Ovary (tissue), 9 donors: ENCODE results near the gene ABI3BP. TPM values are rescaled to one million over a fixed set of nuclear protein-coding genes. Genes with fewer than 3 reads are reported as not detected.
A peak's percentile ranks its signal among the peaks of the same experiment; 100 is the strongest.

Experiments used
- DNase-seq, 5 donors: peaks; one replicate each; pipeline ENCODE4 v3.0.0-alpha.2; 2019 to 2020
- H3K27ac ChIP-seq, 2 donors: fragments of 200-600 bp; one replicate each; pipeline versions ENCODE4 v1.5.1 to v1.8.0; 2019 to 2022
- H3K27me3 ChIP-seq: fragments of 200-600 bp; one replicate; pipeline ENCODE4 v1.8.0; 2022
- H3K36me3 ChIP-seq: fragments of 200-600 bp; sonication (generic); one replicate; pipeline ENCODE4 v1.5.1; 2019
- H3K4me1 ChIP-seq: one replicate; pipeline ENCODE4 v1.8.1; 2013; ENCODE audit warnings: mild to moderate bottlenecking, moderate library complexity; ENCODE audit not compliant: insufficient read depth
- H3K4me3 ChIP-seq: fragments of 200-600 bp; sonication (generic); one replicate; pipeline ENCODE4 v1.5.1; 2017
- H3K9me3 ChIP-seq, 2 donors: fragments of 200-600 bp in 1 of 2; sonication (generic) in 1 of 2; one replicate each; pipeline versions ENCODE4 v1.5.1 to v1.8.1; 2013 to 2019; ENCODE audit warnings: mild to moderate bottlenecking in 1 of 2, moderate library complexity in 1 of 2
- EP300 ChIP-seq: sonication (generic); formaldehyde crosslinking; IDR thresholded peaks from one replicate; pipeline ENCODE4 v1.6.1; 2017; ENCODE audit warnings: antibody characterized with exemption
- POLR2A ChIP-seq: fragments of 450-650 bp; IDR thresholded peaks from one replicate; pipeline ENCODE4 v1.6.1; 2017; ENCODE audit warnings: antibody characterized with exemption, mild to moderate bottlenecking, moderate library complexity
- WGBS, 3 donors: extraction: QIAGEN DNeasy Blood & Tissue Kit in 1 of 3; methylation state at CpG; one replicate each; pipeline versions ENCODE4 v1.1.5 to v1.1.7; 2013 to 2017; 5-methylcytosine and 5-hydroxymethylcytosine counted together
- intact Hi-C, 4 donors: fragments of 100-400 bp; cut with DNase I; formaldehyde crosslinking; loops; one replicate each; pipeline versions ENCODE4 v1.11.0 to v1.15.1; 2022 to 2023
- polyA plus RNA-seq, 2 donors: library from polyadenylated mRNA; stranded (reverse); fragments of 200-250 nt in 1 of 2; fragments of 350-450 nt in 1 of 2; fragmentation: Illumina TruSeq in 1 of 2; extraction: RNeasy Lipid Tissue Mini Kit (QIAGEN cat#74804) in 1 of 2; gene quantifications; one replicate each; pipeline ENCODE4 v1.2.3, GENCODE V29; 2013 to 2014
- total RNA-seq, 7 donors: library from RNA; depleted of rRNA in 2 of 7; stranded (reverse); fragments of >200 nt in 2 of 7; fragmentation: NEBNext Ultra II Directional in 3 of 7; extraction: Animal tissue kit (Norgen Biotek cat#: 25700) in 3 of 7; gene quantifications; one replicate each; pipeline versions ENCODE4 v1.1.0 to v1.2.4, GENCODE V29; 2016 to 2023
- TF ChIP-seq, protein P1 (sequence below), 3 donors: fragments of 450-650 bp in 2 of 3; fragments of 200-600 bp in 1 of 3; IDR thresholded peaks; one replicate each; pipeline versions ENCODE4 v1.5.1 to v1.8.0; 2016 to 2022; ENCODE audit warnings: antibody characterized with exemption in 3 of 3, mild to moderate bottlenecking in 1 of 3
- donor health status: DM: no; HTN: no; CAD: no; lungs with moderate emphysema.
- donor health status: DM: no; HTN: no; CAD: no.
- donor health status: Bipolar disorder and iron deficiency.
- donor health status: DM: yes; HTN: yes; CAD: no.
- donor health status: DM: no; HTN: no; CAD: no.
- donor health status: DM: yes; HTN: yes; CAD: no.

ABI3BP gene
- total and polyA plus RNA-seq, 9 donors, result 31.1 to 229 (median 84.1) TPM

DNA sequence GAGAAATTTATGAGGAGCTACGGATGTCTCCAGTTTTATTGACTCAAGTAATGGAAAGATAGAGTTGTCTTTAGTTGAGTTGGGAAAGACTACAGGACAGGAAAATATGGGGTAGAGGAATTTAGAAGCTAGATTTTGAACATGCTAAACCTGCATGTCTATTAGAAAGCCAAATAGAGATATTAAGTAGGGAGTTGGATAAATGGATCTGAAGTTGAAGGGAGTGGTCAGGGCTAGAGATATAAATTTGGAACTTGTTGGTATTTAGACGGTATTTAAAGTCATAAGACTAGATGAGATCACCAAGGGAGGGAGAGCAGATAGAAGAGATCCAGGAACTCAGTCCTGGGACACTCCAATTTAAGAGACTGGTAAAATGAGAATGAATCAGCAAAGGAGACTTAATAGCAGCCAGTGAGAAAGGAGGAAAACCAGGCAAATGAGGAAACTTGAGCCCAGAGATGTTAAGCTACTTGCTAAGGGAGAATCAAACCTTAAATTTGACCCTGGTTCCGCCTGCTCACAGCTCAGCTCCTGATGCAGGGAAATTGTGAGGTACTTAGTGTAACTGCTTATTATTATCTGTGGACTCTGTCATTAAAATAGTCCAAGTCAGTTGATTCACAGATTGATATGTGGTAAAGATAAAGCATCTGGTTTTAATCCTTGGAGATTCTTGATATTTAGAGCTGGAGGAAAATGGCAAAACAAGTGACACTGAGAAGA, 35.8 kb downstream of the ABI3BP start:
- intact Hi-C loops, result no loop called here
- no peak for DNase-seq
- no peaks in the 10 kb centered on the region for H3K9me3 ChIP-seq
- no peaks in the 10 kb centered on the region for H3K27me3 ChIP-seq
- TF ChIP-seq POLR2A (no peak), EP300 (no peak)
- TF ChIP-seq, protein P1, sequence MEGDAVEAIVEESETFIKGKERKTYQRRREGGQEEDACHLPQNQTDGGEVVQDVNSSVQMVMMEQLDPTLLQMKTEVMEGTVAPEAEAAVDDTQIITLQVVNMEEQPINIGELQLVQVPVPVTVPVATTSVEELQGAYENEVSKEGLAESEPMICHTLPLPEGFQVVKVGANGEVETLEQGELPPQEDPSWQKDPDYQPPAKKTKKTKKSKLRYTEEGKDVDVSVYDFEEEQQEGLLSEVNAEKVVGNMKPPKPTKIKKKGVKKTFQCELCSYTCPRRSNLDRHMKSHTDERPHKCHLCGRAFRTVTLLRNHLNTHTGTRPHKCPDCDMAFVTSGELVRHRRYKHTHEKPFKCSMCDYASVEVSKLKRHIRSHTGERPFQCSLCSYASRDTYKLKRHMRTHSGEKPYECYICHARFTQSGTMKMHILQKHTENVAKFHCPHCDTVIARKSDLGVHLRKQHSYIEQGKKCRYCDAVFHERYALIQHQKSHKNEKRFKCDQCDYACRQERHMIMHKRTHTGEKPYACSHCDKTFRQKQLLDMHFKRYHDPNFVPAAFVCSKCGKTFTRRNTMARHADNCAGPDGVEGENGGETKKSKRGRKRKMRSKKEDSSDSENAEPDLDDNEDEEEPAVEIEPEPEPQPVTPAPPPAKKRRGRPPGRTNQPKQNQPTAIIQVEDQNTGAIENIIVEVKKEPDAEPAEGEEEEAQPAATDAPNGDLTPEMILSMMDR (IDR thresholded peaks at IDR 0.05), result no peak
- no peak overlapping the region for H3K27ac ChIP-seq
- H3K36me3 ChIP-seq, result no peaks in the 10 kb centered on the region
- WGBS, 3 donors, result 59 to 75% (median 68%) methylated on average over 3 of the region's 3 CpGs
- no peak overlapping the region for H3K4me3 ChIP-seq
- H3K4me1 ChIP-seq, result no peaks in the 10 kb centered on the region

DNA sequence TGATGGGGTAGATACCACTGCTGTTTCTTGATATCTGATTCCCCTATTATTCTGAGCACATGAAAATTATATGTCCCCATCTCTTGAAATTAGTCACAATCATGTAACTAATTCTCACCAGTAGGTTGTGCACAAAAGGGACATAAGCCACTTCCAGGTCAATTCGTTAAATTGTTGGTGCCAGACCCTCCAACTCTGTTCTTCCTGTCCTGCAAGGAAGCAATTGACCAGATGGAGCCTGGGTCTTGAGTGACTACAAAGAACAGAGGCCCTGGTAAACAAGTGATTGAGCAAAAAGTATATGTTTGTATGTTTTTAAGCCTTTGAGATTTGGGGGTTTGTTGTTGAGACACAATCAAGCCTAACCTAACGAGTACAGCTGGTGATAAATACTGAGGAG, 36.9 kb downstream of the ABI3BP start:
- Histone ChIP-seq H3K4me3 (no peak overlapping the region), H3K27ac (no peak overlapping the region), H3K4me1 (no peaks in the 10 kb centered on the region), H3K27me3 (no peaks in the 10 kb centered on the region), H3K36me3 (no peaks in the 10 kb centered on the region), H3K9me3 (no peaks in the 10 kb centered on the region)
- TF ChIP-seq EP300 (no peak), POLR2A (no peak)
- TF ChIP-seq, protein P1 (IDR thresholded peaks at IDR 0.05), result no peak
- WGBS, 3 donors, result 89 to 98% (median 91%) methylated on average over 2 of the region's 2 CpGs
- intact Hi-C loops, result no loop called here
- no peak for DNase-seq

- H3K4me1 ChIP-seq, result no peaks in the 10 kb centered on the region
- no peak overlapping the region for H3K4me3 ChIP-seq
- H3K27me3 ChIP-seq, result no peaks in the 10 kb centered on the region
- intact Hi-C loops, result no loop called here
- WGBS, 3 donors, result 6 to 20% (median 15%) methylated on average over 4 of the region's 4 CpGs
- peak in 1 of 5 donors; percentile 34 for DNase-seq
- H3K9me3 ChIP-seq, result no peaks in the 10 kb centered on the region
- no peak overlapping the region for H3K27ac ChIP-seq
- no peaks in the 10 kb centered on the region for H3K36me3 ChIP-seq
- TF ChIP-seq EP300, result no peak
- TF ChIP-seq, protein P1 (IDR thresholded peaks at IDR 0.05), result no peak
- no peak for TF ChIP-seq POLR2A
Observed at GRCh38 chr3:100954990-100955389, 38.2 kb downstream of the ABI3BP start.

DNA sequence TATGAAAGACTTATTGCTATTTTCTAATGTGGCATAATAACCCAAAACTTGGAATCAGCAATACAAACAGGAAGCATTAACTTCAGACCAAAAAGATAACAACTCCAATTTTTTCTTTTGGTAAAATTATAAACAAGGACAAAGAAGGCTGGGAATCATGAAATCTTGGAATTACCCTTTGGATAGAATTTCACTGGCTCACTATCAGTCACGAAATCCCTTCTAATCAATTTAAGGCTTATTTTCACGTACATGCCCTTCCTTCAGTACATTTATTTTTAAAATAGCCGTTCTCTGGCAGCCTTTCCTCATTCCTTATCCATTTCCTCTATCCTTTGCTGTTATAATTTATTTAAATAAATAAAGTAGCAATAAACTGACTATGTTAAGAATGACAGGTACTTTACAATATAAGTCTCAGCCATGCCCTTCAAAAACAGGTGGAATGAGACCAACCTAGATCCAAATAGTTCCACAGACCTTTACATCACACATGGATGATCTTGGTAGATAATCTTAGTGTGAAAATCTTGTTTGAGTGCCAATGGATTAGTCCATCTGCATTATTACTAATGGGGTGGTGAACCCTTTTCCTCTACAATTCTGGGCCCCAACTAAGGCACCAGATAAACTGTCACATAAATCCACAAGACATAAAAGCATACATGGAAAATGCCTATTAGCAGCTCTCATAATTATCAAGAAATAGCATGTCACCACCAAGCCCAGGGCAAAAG, 38.9 kb downstream of the ABI3BP start:
- no peaks in the 10 kb centered on the region for H3K27me3 ChIP-seq
- H3K4me1 ChIP-seq, result no peaks in the 10 kb centered on the region
- no peak overlapping the region for H3K27ac ChIP-seq
- no peak overlapping the region for H3K4me3 ChIP-seq
- TF ChIP-seq, protein P1 (IDR thresholded peaks at IDR 0.05), result no peak
- TF ChIP-seq POLR2A, result no peak
- no peak for TF ChIP-seq EP300
- no peaks in the 10 kb centered on the region for H3K36me3 ChIP-seq
- intact Hi-C loops, result no loop called here
- WGBS, 3 donors, result 28 to 39% (median 31%) methylated on average over 3 of the region's 3 CpGs
- DNase-seq, result no peak
- H3K9me3 ChIP-seq, result no peaks in the 10 kb centered on the region
